DMS79 treated with DMSO at 0.1 percent for 48 hours (cell line): ENCODE data around the gene NENF.

Source experiments
- DNase-seq: peaks from one replicate; lab custom pipeline; 2025; lab: John Stamatoyannopoulos, UW

Gene NENF

GRCh38 chr1:212482006-212482636 is 49.4 kb downstream of the NENF start:
- no peak for DNase-seq

DNA sequence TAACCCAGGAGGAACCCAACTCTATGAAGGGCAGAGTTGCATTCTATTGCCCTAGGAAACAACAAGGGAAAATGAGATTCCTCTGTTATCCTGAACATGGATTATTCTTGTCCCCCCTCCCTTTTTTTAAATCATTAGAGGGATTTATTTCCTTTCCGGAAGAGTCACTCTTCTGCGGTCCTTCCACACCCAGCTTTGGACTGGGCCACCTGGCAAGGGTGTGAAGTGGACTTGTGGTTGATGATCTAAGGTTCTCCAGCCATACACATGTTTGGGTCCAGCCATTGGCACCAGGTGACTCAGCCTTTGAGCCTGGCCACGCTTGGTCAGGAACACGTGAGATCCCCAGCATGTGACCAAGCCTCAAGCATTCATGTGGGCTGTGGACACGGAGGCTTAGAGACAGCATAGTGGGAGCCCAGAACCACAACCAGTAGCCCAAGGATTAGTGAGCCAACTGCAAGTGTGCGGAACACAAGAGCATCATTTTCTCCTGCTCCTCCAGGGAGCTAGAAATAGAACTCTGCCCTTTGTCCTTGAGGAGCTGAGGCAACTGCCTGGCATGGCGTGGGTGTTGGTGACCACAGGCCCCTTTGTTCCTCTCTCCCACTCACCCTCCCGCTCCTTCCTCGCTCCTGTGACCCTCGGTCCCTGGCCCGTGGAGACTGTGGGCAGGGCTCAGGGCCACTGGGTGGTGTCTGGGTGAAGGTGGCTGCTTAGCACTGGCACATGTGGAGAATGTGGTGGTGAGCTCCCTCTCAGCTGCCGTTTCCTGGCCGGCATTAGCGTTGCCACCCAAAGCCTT is 50.1 kb downstream of the NENF start:
- DNase-seq: no peak

- no peak for DNase-seq
Observed at GRCh38 chr1:212484701-212485570, 52.2 kb downstream of the NENF start.

DNA sequence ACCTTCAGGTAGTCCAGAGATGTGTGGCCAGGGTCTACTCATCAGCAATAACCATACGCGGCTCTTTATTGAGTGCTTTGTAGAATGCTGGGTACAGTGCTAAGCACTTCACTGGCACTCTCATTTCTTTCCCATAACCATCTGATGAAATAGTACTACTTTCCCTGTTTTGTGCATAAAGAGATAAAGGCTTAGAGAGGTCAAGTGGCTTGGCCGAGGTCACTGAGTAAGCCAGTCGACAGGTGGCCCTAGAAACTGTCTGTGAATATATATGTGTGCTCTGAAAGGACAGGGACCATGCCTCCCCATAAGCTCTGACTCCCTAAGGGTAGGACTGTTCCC is 52.8 kb downstream of the NENF start:
- no peak for DNase-seq

GRCh38 chr1:212485913-212486618 is 53.3 kb downstream of the NENF start:
- peak; percentile 53 for DNase-seq

DNA sequence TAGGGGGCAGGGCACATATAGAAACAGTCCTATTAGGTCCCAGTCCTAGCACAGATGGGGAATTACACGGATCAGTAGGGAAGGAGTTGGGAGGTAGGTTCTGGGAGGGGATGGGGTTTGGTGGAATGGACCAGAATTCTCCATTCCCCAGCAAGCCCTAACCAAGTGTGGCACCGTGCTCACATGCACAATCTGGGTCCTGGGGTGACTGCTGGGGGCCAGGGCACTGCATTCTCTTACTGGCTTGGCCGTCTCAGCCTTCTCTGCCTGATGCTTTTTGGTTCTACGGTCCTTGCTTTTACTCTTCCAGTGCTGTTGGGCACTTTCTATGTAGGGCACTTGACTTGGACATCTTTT is 53.9 kb downstream of the NENF start:
- DNase-seq: no peak

- DNase-seq: no peak
Observed at GRCh38 chr1:212487286-212487685, 54.6 kb downstream of the NENF start.

GRCh38 chr1:212487774-212488435 is 55.2 kb downstream of the NENF start:
- no peak for DNase-seq

DNA sequence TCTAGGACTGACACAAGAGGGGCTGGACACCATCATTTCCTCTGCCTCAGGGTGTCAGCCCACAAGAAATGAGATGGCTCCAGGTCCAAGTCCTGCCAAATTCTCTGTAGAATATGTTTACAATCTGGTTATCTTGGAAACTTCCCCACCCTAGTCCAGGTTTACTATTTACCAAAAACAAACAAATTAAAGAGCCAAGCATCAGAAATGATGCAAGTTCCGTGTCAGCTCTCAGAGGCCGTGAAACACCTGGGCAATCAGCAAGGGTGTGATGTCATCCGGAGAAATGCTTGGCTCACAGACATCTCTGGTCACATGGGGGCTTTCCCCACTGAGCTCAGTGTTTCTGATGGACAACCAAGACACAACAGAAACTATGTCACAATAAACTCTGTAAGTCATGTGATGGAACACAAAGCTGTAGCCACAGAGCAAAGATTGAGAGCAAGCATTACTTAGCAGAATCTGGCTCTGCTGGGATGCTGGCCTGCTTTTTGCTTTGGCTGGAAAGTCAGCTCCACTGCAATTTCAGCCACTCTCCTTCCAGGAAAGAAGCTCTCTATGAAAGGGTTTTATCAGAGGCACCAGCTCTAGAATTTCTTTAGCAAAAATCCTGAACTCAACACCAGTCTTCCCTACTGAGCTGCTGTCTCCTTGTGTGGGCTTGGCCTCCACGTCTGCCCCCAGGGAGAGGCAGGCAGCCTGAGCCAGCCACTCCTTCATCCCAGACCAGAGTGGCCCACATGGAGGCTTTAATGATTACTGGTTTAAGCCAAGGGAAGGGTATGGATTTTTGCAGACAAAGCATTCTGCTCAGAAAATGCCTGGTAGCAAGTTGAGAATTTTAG is 55.9 kb downstream of the NENF start:
- no peak for DNase-seq

- DNase-seq: no peak
Observed at GRCh38 chr1:212489284-212489859, 56.7 kb downstream of the NENF start.

- no peak for DNase-seq
Observed at GRCh38 chr1:212490276-212490675, 57.6 kb downstream of the NENF start.

- DNase-seq: no peak
Observed at GRCh38 chr1:212491454-212491853, 58.7 kb downstream of the NENF start.
